HG03196 (cell line): ENCODE data around the gene SLC13A4.
"Not testable (repeated sequence)": the region's sequence is repeated elsewhere in the genome, so short reads cannot be mapped to it uniquely, and the experiment has no call there.

Experiments used
- ATAC-seq: cut with Tn5 transposase; IDR thresholded peaks from one replicate; pipeline ENCODE4 v1.9.1; 2021; ENCODE audit not compliant: unreplicated experiment

SLC13A4 gene

DNA sequence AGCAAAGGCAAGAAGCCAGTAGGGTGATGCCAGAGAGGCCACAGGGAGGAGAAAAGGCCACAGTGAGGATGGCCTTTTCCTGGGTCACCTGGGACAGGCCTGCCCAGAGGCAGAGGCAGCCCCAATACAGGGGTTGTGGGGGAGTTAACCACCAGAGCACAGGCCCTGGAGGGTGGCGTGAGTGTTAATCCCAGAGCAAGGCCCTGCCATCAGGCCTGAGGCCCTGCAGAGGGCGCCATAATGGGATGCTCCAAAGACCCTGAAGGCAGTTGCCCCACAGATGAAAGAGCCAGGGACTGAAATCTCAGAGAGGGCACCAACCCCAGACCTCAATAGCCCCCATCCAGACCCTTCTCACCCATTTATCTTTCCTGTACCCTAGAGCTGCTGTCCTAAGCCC, 23.9 kb downstream of the SLC13A4 start:
- ATAC-seq = no peak

- ATAC-seq = no peak
Observed at GRCh38 chr7:135697276-135698049, 30.5 kb downstream of the SLC13A4 start.

DNA sequence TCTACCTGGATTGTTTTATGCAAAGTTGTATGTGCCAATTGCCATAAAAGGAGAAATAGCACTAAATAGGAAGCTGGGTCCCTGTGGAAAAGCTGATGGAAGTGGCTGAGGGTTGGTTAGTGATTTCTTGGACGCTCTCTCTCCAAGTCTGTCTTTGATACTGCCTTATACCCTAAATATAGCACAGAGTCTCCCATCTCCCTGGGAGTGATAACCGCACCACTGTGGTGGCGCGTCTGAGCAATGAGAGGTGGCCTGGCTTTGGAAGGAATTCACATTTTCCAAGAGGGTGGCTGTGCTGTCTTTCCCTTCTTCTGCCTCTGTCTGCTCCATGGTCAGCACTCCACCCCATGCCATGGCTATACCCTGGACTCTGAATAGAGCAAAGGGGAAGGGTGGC, 34.4 kb downstream of the SLC13A4 start:
- no peak for ATAC-seq

GRCh38 chr7:135692606-135693005, 35.4 kb downstream of the SLC13A4 start:
- ATAC-seq = not testable (repeated sequence)

DNA sequence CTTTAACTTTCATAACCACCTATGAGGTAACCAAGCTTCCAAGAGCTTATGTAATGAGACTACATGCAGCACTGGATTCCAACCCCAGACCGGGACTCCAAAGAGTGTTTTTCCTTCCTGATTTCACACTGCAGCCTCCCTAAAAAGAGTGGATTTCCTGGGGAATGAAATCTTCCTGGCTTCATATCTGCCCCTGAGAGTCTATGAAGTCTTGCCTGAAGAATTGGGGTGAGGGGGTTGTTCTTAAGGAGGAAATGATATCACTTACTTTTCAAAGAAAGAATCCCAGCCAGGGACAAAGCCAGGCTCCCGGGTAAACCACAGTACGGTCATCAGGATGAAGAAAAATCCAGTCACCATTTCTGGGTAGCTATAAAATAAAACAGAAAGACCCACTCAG, 35.9 kb downstream of the SLC13A4 start:
- no peak for ATAC-seq

DNA sequence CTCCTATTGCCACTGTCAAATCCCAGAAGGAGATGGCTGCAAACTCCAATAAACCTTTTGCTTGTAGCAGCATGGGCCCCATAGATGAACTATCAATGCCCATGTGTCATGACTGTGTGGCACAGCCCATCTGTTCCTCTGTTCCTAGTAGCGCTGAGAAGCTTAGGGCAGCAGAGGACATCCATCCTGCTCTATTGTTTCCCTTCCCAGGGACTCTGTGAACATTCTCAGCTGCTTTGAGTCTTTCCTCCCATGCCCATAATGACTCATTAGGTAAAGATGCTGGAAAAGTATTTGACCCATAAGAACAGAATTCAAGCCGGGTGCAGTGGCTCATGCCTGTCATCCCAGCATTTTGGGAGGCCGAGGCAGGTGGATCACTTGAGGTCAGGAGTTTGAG, 37.4 kb downstream of the SLC13A4 start:
- no peak for ATAC-seq

- no peak for ATAC-seq
Observed at GRCh38 chr7:135687466-135687865, 40.5 kb downstream of the SLC13A4 start.

GRCh38 chr7:135685306-135686084, 42.5 kb downstream of the SLC13A4 start:
- no peak for ATAC-seq

- ATAC-seq = no peak
Observed at GRCh38 chr7:135684699-135685098, 43.3 kb downstream of the SLC13A4 start.

- no peak for ATAC-seq
Observed at GRCh38 chr7:135684136-135684535, 43.9 kb downstream of the SLC13A4 start.

GRCh38 chr7:135683609-135684008, 44.4 kb downstream of the SLC13A4 start:
- no peak for ATAC-seq

DNA sequence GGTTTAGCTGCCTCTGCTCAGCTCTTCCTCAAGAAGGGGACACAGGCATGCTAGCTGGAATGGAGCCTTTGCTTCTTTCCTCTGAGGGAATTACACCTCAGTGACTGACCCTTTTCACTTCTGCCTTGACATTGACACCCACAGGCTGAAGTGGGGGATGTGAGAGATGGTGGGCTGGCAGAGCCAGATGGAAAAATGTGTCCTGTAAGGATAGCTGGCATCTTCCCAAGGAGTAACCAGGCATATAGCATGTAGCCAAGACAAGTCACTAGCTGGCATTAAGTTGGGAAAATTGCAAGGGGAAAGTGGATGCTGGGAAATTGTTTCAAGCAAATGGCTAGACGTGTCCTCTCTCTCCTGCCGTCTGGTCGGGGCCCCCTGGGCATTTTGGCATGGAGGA, 45.8 kb downstream of the SLC13A4 start:
- ATAC-seq = no peak

DNA sequence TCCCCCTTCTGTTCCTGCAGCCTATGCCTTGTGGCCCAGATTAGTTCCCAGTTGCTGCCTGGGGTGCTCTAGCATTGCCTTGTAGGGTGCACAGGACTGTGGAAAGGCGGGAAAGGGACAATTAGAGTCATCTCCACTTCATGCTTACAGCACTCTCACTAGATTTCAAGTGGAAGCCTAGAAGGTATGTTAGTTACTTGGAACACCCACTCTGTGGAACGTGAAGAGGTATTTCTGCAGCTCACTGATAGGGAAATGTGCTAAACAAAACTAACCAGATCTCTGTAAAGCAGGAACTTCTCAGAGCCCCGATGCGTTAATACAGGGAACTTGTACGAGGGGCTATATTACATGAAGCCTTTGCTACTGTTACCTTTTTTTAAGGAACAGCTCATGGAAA, 46.2 kb downstream of the SLC13A4 start:
- no peak for ATAC-seq

- no peak for ATAC-seq
Observed at GRCh38 chr7:135678612-135679575, 49.1 kb downstream of the SLC13A4 start.

GRCh38 chr7:135673360-135673706, 54.7 kb downstream of the SLC13A4 start:
- no peak for ATAC-seq

DNA sequence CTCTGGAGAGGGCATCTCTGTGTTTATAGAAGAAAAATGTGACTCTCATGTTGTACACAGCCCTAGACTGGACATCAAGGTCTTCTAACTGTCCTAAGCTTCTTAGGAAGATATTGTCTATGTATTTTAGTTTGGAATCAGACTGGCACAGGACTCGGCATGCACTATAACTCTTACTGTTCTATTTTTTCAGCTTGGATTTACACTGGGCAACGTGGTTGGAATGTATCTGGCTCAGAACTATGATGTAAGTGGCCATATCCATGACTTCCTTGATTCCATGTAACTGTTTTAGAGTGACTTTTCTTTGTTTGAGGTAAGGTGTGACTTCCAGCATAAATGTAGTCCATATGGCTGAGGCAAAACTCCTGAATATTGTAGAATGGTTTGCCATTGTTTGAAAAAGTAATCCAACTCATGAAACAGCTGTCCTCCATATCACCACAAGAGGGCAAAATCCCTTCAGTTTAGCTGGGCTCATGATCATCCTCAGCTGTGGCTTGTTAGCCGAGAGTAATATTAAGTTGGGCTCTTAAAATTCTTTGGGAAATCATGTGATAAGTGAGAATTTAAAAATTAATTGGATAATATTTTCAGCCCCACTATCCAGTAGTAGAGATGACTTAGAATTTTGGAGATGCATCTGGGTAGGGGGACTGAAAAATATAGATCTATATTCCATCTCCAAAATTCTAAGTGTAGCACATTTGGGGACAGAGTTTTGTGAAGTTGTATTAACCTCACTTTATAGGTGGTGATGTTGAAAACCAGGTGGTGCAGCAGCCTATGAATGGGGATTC, 55.2 kb downstream of the SLC13A4 start:
- peak; percentile 65 for ATAC-seq

DNA sequence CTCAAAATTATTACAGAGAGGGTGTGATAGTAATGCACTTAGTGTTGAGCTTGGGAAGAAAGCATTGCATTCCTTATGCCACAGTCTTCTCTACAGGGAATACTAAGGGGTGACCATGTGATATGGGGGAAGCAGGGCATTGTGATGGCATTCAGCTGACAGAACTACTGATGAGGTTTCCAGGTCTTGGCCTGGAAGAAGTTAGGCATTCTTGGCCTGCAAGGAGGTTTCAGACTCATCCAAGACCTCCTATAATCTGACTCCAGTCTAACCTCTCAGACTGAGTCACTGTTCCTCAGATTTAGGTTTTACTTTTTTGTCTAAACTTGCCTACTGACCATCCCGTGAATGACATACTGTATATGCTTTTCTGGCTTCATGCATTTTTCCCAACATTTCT, 57.8 kb downstream of the SLC13A4 start:
- ATAC-seq = no peak

- no peak for ATAC-seq
Observed at GRCh38 chr7:135669774-135670173, 58.2 kb downstream of the SLC13A4 start.

DNA sequence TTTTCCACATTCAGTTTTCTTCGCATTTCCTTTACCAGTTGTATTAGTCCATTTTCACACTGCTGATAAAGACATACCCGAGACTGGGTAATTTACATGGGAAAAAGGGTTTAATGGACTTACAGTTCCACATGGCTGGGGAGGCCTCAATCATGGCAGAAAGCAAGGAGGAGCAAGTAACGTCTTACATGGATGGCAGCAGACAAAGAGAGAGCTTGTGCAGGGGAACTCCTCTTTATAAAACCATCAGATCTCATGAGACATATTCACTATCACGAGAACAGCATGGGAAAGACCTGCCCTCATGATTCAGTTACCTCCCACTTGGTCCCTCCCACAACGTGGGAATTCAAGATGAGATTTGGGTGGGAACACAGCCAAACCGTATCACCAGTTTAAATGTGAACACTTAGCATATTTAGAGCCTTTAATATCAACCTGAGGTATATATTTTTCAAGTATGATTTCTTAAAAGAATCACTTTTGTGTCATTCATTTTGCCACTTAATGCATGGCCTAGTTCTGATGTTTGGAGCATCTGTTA, 59.1 kb downstream of the SLC13A4 start:
- ATAC-seq = not testable (repeated sequence)

DNA sequence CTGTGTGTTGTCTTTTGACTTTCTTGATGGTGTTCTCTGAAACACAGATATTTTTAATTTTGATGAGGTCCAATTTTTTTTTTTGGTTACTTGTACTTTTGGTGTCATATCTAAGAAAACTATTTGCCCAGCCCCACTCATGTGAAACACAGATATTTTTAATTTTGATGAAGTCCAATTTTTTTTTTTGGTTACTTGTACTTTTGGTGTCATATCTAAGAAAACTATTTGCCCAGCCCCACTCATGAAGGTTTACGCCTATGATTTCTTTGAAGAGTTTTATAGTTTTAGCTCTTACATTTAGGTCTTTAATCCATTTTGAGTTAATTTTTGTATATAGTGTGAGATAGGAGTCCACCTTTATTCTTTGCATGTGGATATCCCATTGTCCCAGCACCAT, 60.4 kb downstream of the SLC13A4 start:
- not testable (repeated sequence) for ATAC-seq
